ENCODE measurements around the gene IMP4. TPM values are rescaled to one million over a fixed set of nuclear protein-coding genes. Genes with fewer than 3 reads are reported as not detected.

The IMP4 gene
- polyA plus RNA-seq, 1 donor (not counting 4 experiments of a cell fraction or from before 2014, with no cell fraction given), result 75.8 TPM

- FAIRE-seq, result no peak
- no peak for TF ChIP-seq CTCF (optimal IDR thresholded peaks at IDR 0.05 in 1 of 3, IDR thresholded peaks at IDR 0.05 in 1 of 3, conservative IDR thresholded peaks at IDR 0.05 in 1 of 3; ENCODE audit: extremely low read depth in 1 of 3, insufficient read depth in 2 of 3, low read length in 3 of 3)
- TF ChIP-seq EZH2 (IDR thresholded peaks at IDR 0.05; ENCODE audit: low read length), result no peak
- Histone ChIP-seq H4K20me1 (ENCODE audit: control insufficient read depth, extremely low read depth, insufficient read depth, low read length) (no peaks in the 10 kb centered on the region), H3K36me3 (ENCODE audit: control insufficient read depth in 2 of 2, extremely low read depth in 1 of 2, insufficient read depth in 2 of 2, low read length in 2 of 2) (peaks cover 0 to 3% of the 10 kb centered on the region in 2 experiments), H3K27ac (ENCODE audit: control insufficient read depth, insufficient read depth, low read length) (no peak overlapping the region), H3K4me3 (ENCODE audit: control insufficient read depth in 2 of 3, extremely low read depth in 1 of 3, insufficient read depth in 2 of 3, low read depth in 1 of 3, low read length in 3 of 3) (no peak overlapping the region), H3K79me2 (ENCODE audit: control insufficient read depth, insufficient read depth, low read length) (no peaks in the 10 kb centered on the region), H3K4me1 (ENCODE audit: control insufficient read depth, extremely low read depth, insufficient read depth, low read length) (peaks cover 3% of the 10 kb centered on the region), H2AFZ (ENCODE audit: control insufficient read depth, low read length) (no peak overlapping the region), H3K27me3 (ENCODE audit: control insufficient read depth, extremely low read depth, insufficient read depth, low read length) (no peaks in the 10 kb centered on the region), H3K9me3 (ENCODE audit: control insufficient read depth, low read depth, low read length) (no peaks in the 10 kb centered on the region), H3K4me2 (ENCODE audit: control insufficient read depth, extremely low read depth, insufficient read depth, low read depth, low read length) (no peak overlapping the region), H3K9ac (ENCODE audit: control insufficient read depth, extremely low read depth, insufficient read depth, low read length) (no peak overlapping the region), H3K9me1 (ENCODE audit: control insufficient read depth, extremely low read depth, insufficient read depth, low read length) (no peaks in the 10 kb centered on the region)
- no peak for DNase-seq (ENCODE audit: low read depth, low spot score)
- dilution Hi-C loops (cut with MboI; ENCODE audit: extremely low pct_ligation_motif_present, low sequenced_read_pairs), result no loop called here
Measured at GRCh38 chr2:130373808-130374365, 31.2 kb downstream of the IMP4 start.

- peaks cover 3% of the 10 kb centered on the region for H3K4me1 ChIP-seq (ENCODE audit: control insufficient read depth, extremely low read depth, insufficient read depth, low read length)
- H3K36me3 ChIP-seq (ENCODE audit: control insufficient read depth in 2 of 2, extremely low read depth in 1 of 2, insufficient read depth in 2 of 2, low read length in 2 of 2), result peaks cover 0 to 3% of the 10 kb centered on the region in 2 experiments
- H3K27ac ChIP-seq (ENCODE audit: control insufficient read depth, insufficient read depth, low read length), result no peak overlapping the region
- no peaks in the 10 kb centered on the region for H3K79me2 ChIP-seq (ENCODE audit: control insufficient read depth, insufficient read depth, low read length)
- no peaks in the 10 kb centered on the region for H3K27me3 ChIP-seq (ENCODE audit: control insufficient read depth, extremely low read depth, insufficient read depth, low read length)
- TF ChIP-seq EZH2 (IDR thresholded peaks at IDR 0.05; ENCODE audit: low read length) (no peak), CTCF (optimal IDR thresholded peaks at IDR 0.05 in 1 of 3, IDR thresholded peaks at IDR 0.05 in 1 of 3, conservative IDR thresholded peaks at IDR 0.05 in 1 of 3; ENCODE audit: extremely low read depth in 1 of 3, insufficient read depth in 2 of 3, low read length in 3 of 3) (no peak)
- H3K4me3 ChIP-seq (ENCODE audit: control insufficient read depth in 2 of 3, extremely low read depth in 1 of 3, insufficient read depth in 2 of 3, low read depth in 1 of 3, low read length in 3 of 3), result no peak overlapping the region
- H3K9me3 ChIP-seq (ENCODE audit: control insufficient read depth, low read depth, low read length), result no peaks in the 10 kb centered on the region
- H2AFZ ChIP-seq (ENCODE audit: control insufficient read depth, low read length), result no peak overlapping the region
- H3K9ac ChIP-seq (ENCODE audit: control insufficient read depth, extremely low read depth, insufficient read depth, low read length), result no peak overlapping the region
- no peaks in the 10 kb centered on the region for H4K20me1 ChIP-seq (ENCODE audit: control insufficient read depth, extremely low read depth, insufficient read depth, low read length)
- H3K4me2 ChIP-seq (ENCODE audit: control insufficient read depth, extremely low read depth, insufficient read depth, low read depth, low read length), result no peak overlapping the region
- dilution Hi-C loops (cut with MboI; ENCODE audit: extremely low pct_ligation_motif_present, low sequenced_read_pairs), result no loop called here
- no peak for DNase-seq (ENCODE audit: low read depth, low spot score)
- FAIRE-seq, result no peak
- H3K9me1 ChIP-seq (ENCODE audit: control insufficient read depth, extremely low read depth, insufficient read depth, low read length), result no peaks in the 10 kb centered on the region
Measured at GRCh38 chr2:130374587-130375290, 32.0 kb downstream of the IMP4 start.

All from keratinocyte (primary cell).